HFFc6 (cell line): ENCODE measurements around the gene PTCHD4. TPM values are rescaled to one million over a fixed set of nuclear protein-coding genes. Genes with fewer than 3 reads are reported as not detected.

Experiments used
- DNase-seq: peaks from one replicate; pipeline ENCODE4 v3.0.0-alpha.2; 2018
- H3K27ac Mint-ChIP-seq: 2 replicates; pipeline ENCODE4 v1.8.0; 2020; ENCODE audit warnings: mild to moderate bottlenecking, mixed read lengths
- H3K27me3 Mint-ChIP-seq: 2 replicates; pipeline ENCODE4 v1.8.0; 2021; ENCODE audit warnings: mild to moderate bottlenecking, moderate library complexity, mixed read lengths; ENCODE audit not compliant: insufficient read depth
- H3K36me3 Mint-ChIP-seq: 2 replicates; pipeline ENCODE4 v1.8.0; 2021; ENCODE audit warnings: low read depth, mixed read lengths
- H3K4me1 Mint-ChIP-seq: 2 replicates; pipeline ENCODE4 v1.8.0; 2020; ENCODE audit warnings: low read depth, mixed read lengths
- H3K4me3 Mint-ChIP-seq: 2 replicates; pipeline ENCODE4 v1.8.0; 2020; ENCODE audit warnings: mild to moderate bottlenecking, moderate library complexity, mixed read lengths
- H3K9me3 Mint-ChIP-seq: 2 replicates; pipeline ENCODE4 v1.8.0; 2020; ENCODE audit warnings: mild to moderate bottlenecking, mixed read lengths
- total RNA-seq, 6 experiments: library from RNA; stranded (reverse); fragmentation: NEBNext Ultra II Directional; extraction: Animal tissue kit (Norgen Biotek cat#: 25700); gene quantifications; 2 replicates in 1 of 6; 3 replicates in 5 of 6; pipeline ENCODE4 v1.2.3, GENCODE V29; 2021
- TF ChIP-seq, protein P1 (sequence below): fragments of 200-600 bp; sonication (generic); IDR thresholded peaks from 2 replicates; pipeline ENCODE4 v1.5.0; 2021; ENCODE audit warnings: antibody characterized with exemption, mild to moderate bottlenecking

The PTCHD4 gene
- total RNA-seq, 6 experiments from 2014 or later, result 1.2 to 9.7 (median 8.5) TPM

DNA sequence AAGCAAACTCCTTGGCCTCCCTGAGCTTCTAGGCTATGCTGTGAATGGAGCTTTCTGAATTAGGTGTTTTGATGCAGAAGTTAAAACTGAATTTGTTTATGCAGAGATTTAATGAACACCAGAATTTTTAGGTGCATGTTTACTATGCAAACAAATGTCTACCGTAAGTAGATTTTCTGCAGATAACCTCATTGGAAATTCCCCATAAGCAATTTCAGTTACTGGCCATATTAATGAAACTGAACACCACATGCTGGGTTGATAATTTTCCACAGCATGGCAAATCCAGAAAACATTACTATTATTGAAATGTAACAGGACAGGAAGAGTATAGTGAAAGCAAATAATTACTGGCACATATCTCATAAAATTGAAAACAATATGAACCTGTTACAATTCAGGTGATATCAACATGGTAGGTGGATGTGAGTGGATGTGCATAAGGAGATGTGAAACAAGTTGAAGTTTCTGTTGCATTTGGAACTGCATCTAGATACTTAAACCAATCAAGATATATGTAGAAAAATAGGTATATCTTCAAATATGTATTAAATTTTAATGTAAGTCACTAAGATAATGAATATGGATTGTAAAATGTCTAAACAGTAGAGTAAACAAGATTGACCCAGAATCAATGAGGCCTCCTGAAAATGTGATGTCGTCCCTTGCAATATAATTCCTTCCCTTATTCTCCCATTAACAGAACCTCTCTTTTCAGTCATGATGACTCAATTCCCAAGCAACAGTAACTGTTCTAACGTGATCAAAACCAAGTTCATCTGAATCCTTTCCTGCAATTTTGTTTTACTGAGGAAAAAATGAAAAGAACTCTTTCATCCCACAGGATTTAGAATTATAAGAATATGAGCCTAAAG, 11.0 kb downstream of the PTCHD4 start:
- TF ChIP-seq, protein P1, sequence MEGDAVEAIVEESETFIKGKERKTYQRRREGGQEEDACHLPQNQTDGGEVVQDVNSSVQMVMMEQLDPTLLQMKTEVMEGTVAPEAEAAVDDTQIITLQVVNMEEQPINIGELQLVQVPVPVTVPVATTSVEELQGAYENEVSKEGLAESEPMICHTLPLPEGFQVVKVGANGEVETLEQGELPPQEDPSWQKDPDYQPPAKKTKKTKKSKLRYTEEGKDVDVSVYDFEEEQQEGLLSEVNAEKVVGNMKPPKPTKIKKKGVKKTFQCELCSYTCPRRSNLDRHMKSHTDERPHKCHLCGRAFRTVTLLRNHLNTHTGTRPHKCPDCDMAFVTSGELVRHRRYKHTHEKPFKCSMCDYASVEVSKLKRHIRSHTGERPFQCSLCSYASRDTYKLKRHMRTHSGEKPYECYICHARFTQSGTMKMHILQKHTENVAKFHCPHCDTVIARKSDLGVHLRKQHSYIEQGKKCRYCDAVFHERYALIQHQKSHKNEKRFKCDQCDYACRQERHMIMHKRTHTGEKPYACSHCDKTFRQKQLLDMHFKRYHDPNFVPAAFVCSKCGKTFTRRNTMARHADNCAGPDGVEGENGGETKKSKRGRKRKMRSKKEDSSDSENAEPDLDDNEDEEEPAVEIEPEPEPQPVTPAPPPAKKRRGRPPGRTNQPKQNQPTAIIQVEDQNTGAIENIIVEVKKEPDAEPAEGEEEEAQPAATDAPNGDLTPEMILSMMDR, result no peak
- DNase-seq, result no peak
- H3K36me3 Mint-ChIP-seq, result peaks cover 19% of the 10 kb centered on the region; the same call in 1 of the 2 replicates
- peaks cover 15% of the 10 kb centered on the region for H3K9me3 Mint-ChIP-seq
- H3K4me1 Mint-ChIP-seq, result peaks cover 75% of the 10 kb centered on the region; the same call in 1 of the 2 replicates
- peak overlapping the region; percentile 79 for H3K4me3 Mint-ChIP-seq
- peaks cover 2% of the 10 kb centered on the region for H3K27me3 Mint-ChIP-seq
- H3K27ac Mint-ChIP-seq, result peak overlapping the region; percentile 88

DNA sequence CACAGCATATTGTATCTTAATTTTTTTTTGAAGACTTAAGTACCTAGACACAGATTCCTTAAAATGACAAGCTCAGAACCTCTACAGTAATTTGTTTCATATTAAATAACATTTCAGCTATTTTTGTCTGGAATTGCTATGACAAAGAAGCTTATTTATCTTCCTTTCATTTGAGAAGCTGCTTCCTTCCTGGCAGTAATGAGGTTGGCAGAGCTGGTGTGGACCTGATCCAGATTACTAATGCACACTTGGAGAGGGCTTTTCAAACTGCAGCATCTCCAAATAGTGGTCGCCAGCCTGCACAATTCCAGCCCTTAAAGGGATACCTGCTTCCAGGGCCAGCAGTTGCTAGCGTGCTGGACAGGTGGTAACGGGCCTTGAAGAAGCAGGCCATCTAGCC, 12.1 kb downstream of the PTCHD4 start:
- H3K27ac Mint-ChIP-seq, result peak overlapping the region; percentile 31; the same call in 1 of the 2 replicates
- peaks cover 2% of the 10 kb centered on the region for H3K27me3 Mint-ChIP-seq
- no peak for DNase-seq
- H3K4me3 Mint-ChIP-seq, result peak overlapping the region; percentile 79; the same call in 1 of the 2 replicates
- peaks cover 15% of the 10 kb centered on the region; the same call in 1 of the 2 replicates for H3K36me3 Mint-ChIP-seq
- TF ChIP-seq, protein P1, result no peak
- peaks cover 79% of the 10 kb centered on the region; the same call in 1 of the 2 replicates for H3K4me1 Mint-ChIP-seq
- peaks cover 15% of the 10 kb centered on the region for H3K9me3 Mint-ChIP-seq

DNA sequence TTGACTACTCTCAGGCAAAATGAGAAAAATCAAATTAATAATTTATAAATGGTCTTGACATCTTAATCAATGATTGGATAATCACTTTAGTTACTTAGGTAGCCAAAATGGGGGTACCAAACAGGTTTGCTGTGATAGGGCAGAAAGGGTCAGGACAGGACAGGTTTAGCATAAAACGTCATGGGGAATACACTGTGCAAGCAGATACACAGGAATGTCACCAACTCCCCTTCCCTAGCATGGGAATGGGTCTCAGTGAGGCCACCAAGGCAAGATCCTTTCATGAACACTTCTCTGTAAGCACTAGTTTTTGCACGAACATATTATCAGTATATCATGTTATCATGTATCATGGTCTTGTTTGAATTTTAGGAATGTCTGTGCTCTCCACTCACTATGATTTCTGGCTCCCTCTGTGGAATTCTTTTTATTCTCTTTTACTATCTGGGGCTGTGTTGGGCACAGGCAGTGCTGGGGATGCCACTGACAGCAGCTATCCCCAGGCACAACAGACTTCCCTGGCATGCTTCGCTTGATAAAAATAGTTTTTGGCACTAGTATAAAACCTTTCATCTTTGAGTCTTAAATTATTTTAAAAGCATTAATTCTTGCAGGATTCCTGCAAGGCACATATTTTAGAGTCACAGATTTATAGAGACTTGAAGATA, 18.3 kb downstream of the PTCHD4 start:
- Mint-ChIP-seq H3K4me1 (peaks cover 70% of the 10 kb centered on the region), H3K4me3 (peak overlapping the region; percentile 8; the same call in 1 of the 2 replicates), H3K27me3 (peaks cover 3% of the 10 kb centered on the region; the same call in 1 of the 2 replicates), H3K9me3 (no peaks in the 10 kb centered on the region), H3K36me3 (peaks cover 5% of the 10 kb centered on the region; the same call in 1 of the 2 replicates), H3K27ac (peak overlapping the region; percentile 57; the same call in 1 of the 2 replicates)
- no peak for DNase-seq
- TF ChIP-seq, protein P1, result no peak

DNA sequence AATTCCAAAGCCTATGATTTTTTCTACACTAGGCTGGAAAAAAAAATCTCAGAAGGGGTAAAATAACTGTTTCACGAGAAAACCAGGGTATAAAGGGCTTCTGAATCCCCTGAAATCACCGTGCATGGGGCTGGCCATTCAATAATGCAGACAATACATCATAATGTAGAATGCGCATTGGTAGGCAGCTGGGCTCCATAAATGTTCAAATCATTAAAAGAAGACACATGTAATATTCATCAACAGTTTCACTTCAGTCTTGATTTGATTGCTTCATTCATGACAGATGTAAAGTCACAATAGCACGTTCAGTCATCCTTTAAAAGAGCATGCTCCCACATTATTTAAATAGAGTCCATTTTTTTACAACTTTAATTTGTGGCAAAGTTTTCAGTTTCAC, 20.5 kb downstream of the PTCHD4 start:
- no peak for DNase-seq
- Mint-ChIP-seq H3K9me3 (no peaks in the 10 kb centered on the region; the same call in 1 of the 2 replicates), H3K27ac (no peak overlapping the region; the same call in 1 of the 2 replicates)

DNA sequence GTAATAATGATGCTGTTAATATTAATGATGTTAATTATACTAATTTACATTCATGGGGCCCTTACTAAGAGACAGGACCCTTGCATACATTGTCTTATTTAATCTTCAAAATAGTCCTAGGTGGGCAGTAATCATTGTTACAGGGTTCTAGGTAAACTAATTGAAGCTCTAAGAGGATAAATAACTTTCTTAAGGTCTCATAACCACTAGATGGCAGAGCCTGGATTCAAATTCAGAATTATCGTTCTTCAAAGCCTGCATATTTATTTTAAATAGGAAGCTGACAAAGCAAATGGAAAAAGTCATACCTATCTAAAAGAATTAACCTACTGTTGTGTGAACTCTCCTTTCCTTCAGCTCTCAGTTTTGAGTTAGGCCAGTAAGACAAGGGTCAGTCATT, 23.5 kb downstream of the PTCHD4 start:
- peak; percentile 15 for DNase-seq
- Mint-ChIP-seq H3K9me3 (peaks cover 10% of the 10 kb centered on the region; the same call in 1 of the 2 replicates), H3K36me3 (no peaks in the 10 kb centered on the region; the same call in 1 of the 2 replicates), H3K4me1 (peaks cover 47% of the 10 kb centered on the region), H3K27ac (no peak overlapping the region), H3K4me3 (no peak overlapping the region), H3K27me3 (peaks cover 3% of the 10 kb centered on the region; the same call in 1 of the 2 replicates)
- TF ChIP-seq, protein P1, result peak; percentile 73

More for the DNA sequence above, 20.5 kb downstream of the PTCHD4 start:
- Mint-ChIP-seq H3K36me3 (no peaks in the 10 kb centered on the region; the same call in 1 of the 2 replicates), H3K4me3 (peak overlapping the region; percentile 32; the same call in 1 of the 2 replicates), H3K4me1 (peaks cover 62% of the 10 kb centered on the region), H3K27me3 (peaks cover 3% of the 10 kb centered on the region; the same call in 1 of the 2 replicates)
- TF ChIP-seq, protein P1, result no peak
